ENCODE measurements around the gene CT45A8.
"Not testable (repeated sequence)": the region's sequence is repeated elsewhere in the genome, so short reads cannot be mapped to it uniquely, and the experiment has no call there.

DNA sequence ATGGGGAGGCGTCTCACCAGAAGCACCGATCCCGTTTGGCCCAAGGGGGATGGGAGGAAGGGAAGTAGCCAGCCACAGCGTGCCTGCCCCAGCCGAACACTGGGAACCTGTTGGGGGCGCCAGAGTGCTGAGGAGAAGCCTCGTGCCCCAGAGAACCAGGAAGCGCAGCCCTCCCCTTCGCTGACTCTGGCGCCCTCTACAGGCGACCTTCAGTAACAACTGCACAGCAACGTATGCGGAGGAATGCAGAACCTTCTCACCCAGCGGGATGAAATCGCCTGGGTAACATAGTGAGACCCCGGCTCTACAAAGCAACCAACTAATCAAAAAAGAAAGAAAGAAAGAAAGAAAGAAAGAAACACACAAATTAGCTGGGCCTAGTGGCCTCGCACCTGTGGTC is 17.4 kb upstream of the CT45A8 start, which contains the start of gene CT45A9:
- TF ChIP-seq, protein P1, sequence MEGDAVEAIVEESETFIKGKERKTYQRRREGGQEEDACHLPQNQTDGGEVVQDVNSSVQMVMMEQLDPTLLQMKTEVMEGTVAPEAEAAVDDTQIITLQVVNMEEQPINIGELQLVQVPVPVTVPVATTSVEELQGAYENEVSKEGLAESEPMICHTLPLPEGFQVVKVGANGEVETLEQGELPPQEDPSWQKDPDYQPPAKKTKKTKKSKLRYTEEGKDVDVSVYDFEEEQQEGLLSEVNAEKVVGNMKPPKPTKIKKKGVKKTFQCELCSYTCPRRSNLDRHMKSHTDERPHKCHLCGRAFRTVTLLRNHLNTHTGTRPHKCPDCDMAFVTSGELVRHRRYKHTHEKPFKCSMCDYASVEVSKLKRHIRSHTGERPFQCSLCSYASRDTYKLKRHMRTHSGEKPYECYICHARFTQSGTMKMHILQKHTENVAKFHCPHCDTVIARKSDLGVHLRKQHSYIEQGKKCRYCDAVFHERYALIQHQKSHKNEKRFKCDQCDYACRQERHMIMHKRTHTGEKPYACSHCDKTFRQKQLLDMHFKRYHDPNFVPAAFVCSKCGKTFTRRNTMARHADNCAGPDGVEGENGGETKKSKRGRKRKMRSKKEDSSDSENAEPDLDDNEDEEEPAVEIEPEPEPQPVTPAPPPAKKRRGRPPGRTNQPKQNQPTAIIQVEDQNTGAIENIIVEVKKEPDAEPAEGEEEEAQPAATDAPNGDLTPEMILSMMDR (IDR thresholded peaks at IDR 0.05; ENCODE audit: low read depth, low read length), result not testable (repeated sequence)
- TF ChIP-seq POLR2A (IDR thresholded peaks at IDR 0.05; ENCODE audit: extremely low read depth, insufficient read length), result not testable (repeated sequence)

All from NB4 (cell line).